ENCODE measurements around the gene GJB2.

Gene GJB2

GRCh38 chr13:20227730-20228129, 35.0 kb upstream of the GJB2 start:
- Histone ChIP-seq H3F3A (ENCODE audit: low read depth) (no peaks in the 10 kb centered on the region), H3K79me2 (ENCODE audit: insufficient read depth, low read length) (no peaks in the 10 kb centered on the region), H3K27me3 (ENCODE audit: insufficient read depth, low read length, poor library complexity, severe bottlenecking) (no peaks in the 10 kb centered on the region), H2AFZ (ENCODE audit: low read length) (no peak overlapping the region), H3K4me2 (ENCODE audit: low read depth, low read length, poor library complexity, severe bottlenecking) (no peak overlapping the region), H3K36me3 (ENCODE audit: insufficient read depth, low read length) (no peaks in the 10 kb centered on the region), H4K20me1 (ENCODE audit: insufficient read depth, low read length, poor library complexity, severe bottlenecking) (no peaks in the 10 kb centered on the region), H3K9me3 (ENCODE audit: insufficient read depth, low read depth, low read length) (no peaks in the 10 kb centered on the region), H3K4me1 (ENCODE audit: insufficient read depth, low read length, poor library complexity, severe bottlenecking) (no peaks in the 10 kb centered on the region), H3K4me3 (ENCODE audit: low read length, poor library complexity, severe bottlenecking) (no peak overlapping the region), H3K9ac (ENCODE audit: low read depth, low read length, poor library complexity, severe bottlenecking) (no peak overlapping the region), H3K9me2 (replicated peaks; ENCODE audit: low read depth, low read length) (no peaks in the 10 kb centered on the region)
- no peak for TF ChIP-seq CTCF (conservative IDR thresholded peaks at IDR 0.05; ENCODE audit: low read length)
- no peak for TF ChIP-seq EZH2phosphoT487 (IDR thresholded peaks at IDR 0.05; ENCODE audit: borderline replicate concordance)

GRCh38 chr13:20227288-20227687, 34.5 kb upstream of the GJB2 start:
- Histone ChIP-seq H3F3A (ENCODE audit: low read depth) (no peaks in the 10 kb centered on the region), H3K9ac (ENCODE audit: low read depth, low read length, poor library complexity, severe bottlenecking) (no peak overlapping the region), H4K20me1 (ENCODE audit: insufficient read depth, low read length, poor library complexity, severe bottlenecking) (no peaks in the 10 kb centered on the region), H3K9me2 (replicated peaks; ENCODE audit: low read depth, low read length) (no peaks in the 10 kb centered on the region), H2AFZ (ENCODE audit: low read length) (no peak overlapping the region), H3K27me3 (ENCODE audit: insufficient read depth, low read length, poor library complexity, severe bottlenecking) (no peaks in the 10 kb centered on the region), H3K36me3 (ENCODE audit: insufficient read depth, low read length) (no peaks in the 10 kb centered on the region), H3K4me1 (ENCODE audit: insufficient read depth, low read length, poor library complexity, severe bottlenecking) (no peaks in the 10 kb centered on the region), H3K4me3 (ENCODE audit: low read length, poor library complexity, severe bottlenecking) (no peak overlapping the region), H3K9me3 (ENCODE audit: insufficient read depth, low read depth, low read length) (no peaks in the 10 kb centered on the region), H3K4me2 (ENCODE audit: low read depth, low read length, poor library complexity, severe bottlenecking) (no peak overlapping the region), H3K79me2 (ENCODE audit: insufficient read depth, low read length) (no peaks in the 10 kb centered on the region)
- TF ChIP-seq EZH2phosphoT487 (IDR thresholded peaks at IDR 0.05; ENCODE audit: borderline replicate concordance), result no peak
- TF ChIP-seq CTCF (conservative IDR thresholded peaks at IDR 0.05; ENCODE audit: low read length), result no peak

- Histone ChIP-seq H3K4me1 (ENCODE audit: insufficient read depth, low read length, poor library complexity, severe bottlenecking) (no peaks in the 10 kb centered on the region), H4K20me1 (ENCODE audit: insufficient read depth, low read length, poor library complexity, severe bottlenecking) (no peaks in the 10 kb centered on the region), H3K36me3 (ENCODE audit: insufficient read depth, low read length) (no peaks in the 10 kb centered on the region), H3K4me3 (ENCODE audit: low read length, poor library complexity, severe bottlenecking) (no peak overlapping the region), H3K79me2 (ENCODE audit: insufficient read depth, low read length) (no peaks in the 10 kb centered on the region), H3K4me2 (ENCODE audit: low read depth, low read length, poor library complexity, severe bottlenecking) (no peak overlapping the region), H3K27me3 (ENCODE audit: insufficient read depth, low read length, poor library complexity, severe bottlenecking) (no peaks in the 10 kb centered on the region), H2AFZ (ENCODE audit: low read length) (no peak overlapping the region), H3K9ac (ENCODE audit: low read depth, low read length, poor library complexity, severe bottlenecking) (no peak overlapping the region), H3K9me2 (replicated peaks; ENCODE audit: low read depth, low read length) (no peaks in the 10 kb centered on the region), H3F3A (ENCODE audit: low read depth) (no peaks in the 10 kb centered on the region), H3K9me3 (ENCODE audit: insufficient read depth, low read depth, low read length) (no peaks in the 10 kb centered on the region)
- TF ChIP-seq CTCF (conservative IDR thresholded peaks at IDR 0.05; ENCODE audit: low read length) (no peak), EZH2phosphoT487 (IDR thresholded peaks at IDR 0.05; ENCODE audit: borderline replicate concordance) (no peak)
Observed at GRCh38 chr13:20222553-20222952, 29.8 kb upstream of the GJB2 start.

Data from Loucy (cell line).